T47D (cell line): ENCODE data around the gene GALNTL6.
"Not testable (repeated sequence)": the region's sequence is repeated elsewhere in the genome, so short reads cannot be mapped to it uniquely, and the experiment has no call there.

Experiments used
- DNase-seq, 2 experiments: peaks; one replicate each; pipeline versions ENCODE4 v3.0.0 to v3.0.0-alpha.2; 2011 to 2012; ENCODE audit warnings: low read depth in 1 of 2, low spot score in 1 of 2
- JUND ChIP-seq: IDR thresholded peaks from 2 replicates; pipeline ENCODE4 v1.6.1; 2012; ENCODE audit warnings: low read depth
- in situ Hi-C: cut with HindIII; loops from 2 replicates; pipeline ENCODE4 v1.10.0; 2016; ENCODE audit warnings: low sequenced_read_pairs, low pct_unique_long_range_greater_than_20kb

Gene GALNTL6

GRCh38 chr4:172957216-172957615, 1144.0 kb downstream of the GALNTL6 start:
- in situ Hi-C loops, result no loop called here
- TF ChIP-seq JUND, result no peak
- no peak for DNase-seq

- in situ Hi-C loops, result no loop called here
- DNase-seq, result peak; percentile 26 to 82
- 0 out of 2 replicates have a peak, but pooled peaks have one; percentile 35 for TF ChIP-seq JUND
Measured at GRCh38 chr4:172962564-172963353, 1149.6 kb downstream of the GALNTL6 start.

- no peak for TF ChIP-seq JUND
- DNase-seq, result no peak
- in situ Hi-C loops, result no loop called here
Measured at GRCh38 chr4:172963498-172964294, 1150.5 kb downstream of the GALNTL6 start.

- DNase-seq, in situ Hi-C loops: not testable (repeated sequence)
Measured at GRCh38 chr4:172970189-172970588, 1157.0 kb downstream of the GALNTL6 start.

GRCh38 chr4:172974586-172974985, 1161.4 kb downstream of the GALNTL6 start:
- in situ Hi-C loops, result no loop called here

GRCh38 chr4:172975651-172976229, 1162.5 kb downstream of the GALNTL6 start:
- DNase-seq, result no peak
- no peak for TF ChIP-seq JUND
- in situ Hi-C loops, result no loop called here

More at GRCh38 chr4:172974586-172974985, 1161.4 kb downstream of the GALNTL6 start:
- no peak for DNase-seq
- TF ChIP-seq JUND, result no peak

- DNase-seq, in situ Hi-C loops: not testable (repeated sequence)
Measured at GRCh38 chr4:172977491-172978041, 1164.4 kb downstream of the GALNTL6 start.

- TF ChIP-seq JUND, result no peak
- in situ Hi-C loops, result no loop called here
- DNase-seq, result no peak
Measured at GRCh38 chr4:172978848-172979247, 1165.6 kb downstream of the GALNTL6 start.

- DNase-seq, result no peak
Measured at GRCh38 chr4:172979332-172979731, 1166.1 kb downstream of the GALNTL6 start.

GRCh38 chr4:172980219-172980618, 1167.0 kb downstream of the GALNTL6 start:
- in situ Hi-C loops, result no loop called here
- DNase-seq, result no peak
- no peak for TF ChIP-seq JUND

More at GRCh38 chr4:172979332-172979731, 1166.1 kb downstream of the GALNTL6 start:
- in situ Hi-C loops, result no loop called here
- no peak for TF ChIP-seq JUND

- TF ChIP-seq JUND, result no peak
- DNase-seq, result peak in 1 of 2 experiments; percentile 77
- in situ Hi-C loops, result no loop called here
Measured at GRCh38 chr4:172982151-172982590, 1169.0 kb downstream of the GALNTL6 start.

GRCh38 chr4:172983014-172983413, 1169.8 kb downstream of the GALNTL6 start:
- no peak for DNase-seq
- in situ Hi-C loops, result no loop called here
- no peak for TF ChIP-seq JUND

- no peak for TF ChIP-seq JUND
- in situ Hi-C loops, result no loop called here
- no peak for DNase-seq
Measured at GRCh38 chr4:172983631-172984030, 1170.4 kb downstream of the GALNTL6 start.
